SU-DHL-6 (cell line): ENCODE data around the gene CD244.

Experiments
- H2AFZ ChIP-seq: fragments of 200-600 bp; sonication (generic); 2 replicates; pipeline ENCODE4 v1.6.1; 2014; ENCODE audit warnings: low read depth, mild to moderate bottlenecking, moderate library complexity, mixed read lengths, antibody characterized with exemption, low read length; ENCODE audit not compliant: severe bottlenecking
- H3F3A ChIP-seq: fragments of 200-600 bp; shearing (Covaris generic); 2 replicates; pipeline ENCODE4 v1.6.0; 2016; ENCODE audit warnings: antibody characterized with exemption, mild to moderate bottlenecking; ENCODE audit not compliant: insufficient read depth
- H3K27ac ChIP-seq: fragments of 200-600 bp; sonication (generic); 2 replicates; pipeline ENCODE4 v1.5.1; 2016; ENCODE audit warnings: low read depth, mild to moderate bottlenecking, low read length, moderate library complexity, mixed read lengths
- H3K27me3 ChIP-seq: fragments of 200-600 bp; sonication (generic), shearing (Covaris generic); 2 replicates; pipeline ENCODE4 v1.6.0; 2014; ENCODE audit warnings: mild to moderate bottlenecking, low read length
- H3K36me3 ChIP-seq: fragments of 200-600 bp; sonication (generic); 2 replicates; pipeline ENCODE4 v1.6.1; 2014; ENCODE audit warnings: mild to moderate bottlenecking, low read length, mixed read lengths
- H3K4me2 ChIP-seq: fragments of 300-600, 200-600 bp; shearing (Covaris generic), sonication (generic); 2 replicates; pipeline ENCODE4 v1.6.0; 2014; ENCODE audit warnings: low read length, low read depth, mild to moderate bottlenecking; ENCODE audit not compliant: poor library complexity, severe bottlenecking
- H3K4me3 ChIP-seq: fragments of 200-600 bp; sonication (generic); 2 replicates; pipeline ENCODE4 v1.5.1; 2014; ENCODE audit warnings: antibody characterized with exemption, low read length, mild to moderate bottlenecking, mixed read lengths; ENCODE audit not compliant: insufficient read depth, poor library complexity, severe bottlenecking
- H3K79me2 ChIP-seq: fragments of 200-600 bp; sonication (generic); 2 replicates; pipeline ENCODE4 v1.6.1; 2014; ENCODE audit warnings: mild to moderate bottlenecking, low read length, moderate library complexity; ENCODE audit not compliant: insufficient read depth
- H3K9ac ChIP-seq: fragments of 200-600 bp; sonication (generic); 2 replicates; pipeline ENCODE4 v1.7.0; 2014; ENCODE audit warnings: mild to moderate bottlenecking, low read length
- H3K9me2 ChIP-seq: fragments of 200-600 bp; sonication (generic); replicated peaks from 2 replicates; pipeline ENCODE4 v1.6.1; 2014; ENCODE audit warnings: low read length; ENCODE audit not compliant: insufficient read depth
- H3K9me3 ChIP-seq: fragments of 200-600 bp; sonication (generic); 2 replicates; pipeline ENCODE4 v1.6.1; 2014; ENCODE audit warnings: low read length, mixed read lengths; ENCODE audit not compliant: insufficient read depth
- H4K20me1 ChIP-seq: fragments of 200-600 bp; sonication (generic); 2 replicates; pipeline ENCODE4 v1.6.1; 2014; ENCODE audit warnings: low read depth, mild to moderate bottlenecking, antibody characterized with exemption, low read length, moderate library complexity, mixed read lengths
- CTCF ChIP-seq: fragments of 200-600 bp; sonication (generic); IDR thresholded peaks from one replicate; pipeline ENCODE4 v1.5.1; 2017; ENCODE audit warnings: antibody characterized with exemption, mild to moderate bottlenecking, low read length, moderate library complexity; ENCODE audit not compliant: insufficient read depth, poor library complexity, severe bottlenecking
- EZH2phosphoT487 ChIP-seq: fragments of 200-600 bp; sonication (generic), shearing (Covaris generic); conservative IDR thresholded peaks from 2 replicates; pipeline ENCODE4 v1.6.1; 2018; ENCODE audit warnings: mild to moderate bottlenecking, antibody characterized with exemption, low read length, moderate library complexity, mixed read lengths

The CD244 gene, protein sequence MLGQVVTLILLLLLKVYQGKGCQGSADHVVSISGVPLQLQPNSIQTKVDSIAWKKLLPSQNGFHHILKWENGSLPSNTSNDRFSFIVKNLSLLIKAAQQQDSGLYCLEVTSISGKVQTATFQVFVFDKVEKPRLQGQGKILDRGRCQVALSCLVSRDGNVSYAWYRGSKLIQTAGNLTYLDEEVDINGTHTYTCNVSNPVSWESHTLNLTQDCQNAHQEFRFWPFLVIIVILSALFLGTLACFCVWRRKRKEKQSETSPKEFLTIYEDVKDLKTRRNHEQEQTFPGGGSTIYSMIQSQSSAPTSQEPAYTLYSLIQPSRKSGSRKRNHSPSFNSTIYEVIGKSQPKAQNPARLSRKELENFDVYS

GRCh38 chr1:160862203-160863060, at the start of gene CD244:
TSS of gene CD244 (minus strand) at chr1:160862887. CDS start at chr1:160862677, 210 bp downstream.
- H3K4me3 ChIP-seq: no peak within 1 kb of the TSS
- no peaks in the 10 kb centered on the region for H3K79me2 ChIP-seq
- no peak within 1 kb of the TSS for H3K27ac ChIP-seq
- no peak for TF ChIP-seq CTCF
- H3F3A ChIP-seq: no peaks in the 10 kb centered on the region
- no peaks in the 10 kb centered on the region for H3K9me2 ChIP-seq
- no peaks in the 10 kb centered on the region for H3K9me3 ChIP-seq
- H2AFZ ChIP-seq: no peak within 1 kb of the TSS
- no peaks in the 10 kb centered on the region for H3K36me3 ChIP-seq
- H3K27me3 ChIP-seq: no peaks in the 10 kb centered on the region
- H3K9ac ChIP-seq: no peak within 1 kb of the TSS
- no peaks in the 10 kb centered on the region for H4K20me1 ChIP-seq
- no peak within 1 kb of the TSS for H3K4me2 ChIP-seq

GRCh38 chr1:160911925-160912324, 49.2 kb upstream of the CD244 start:
- Histone ChIP-seq H3K27ac (no peak overlapping the region), H3K9me2 (no peaks in the 10 kb centered on the region), H3K27me3 (no peaks in the 10 kb centered on the region), H3K9me3 (no peaks in the 10 kb centered on the region), H3F3A (no peaks in the 10 kb centered on the region), H4K20me1 (no peaks in the 10 kb centered on the region), H3K36me3 (no peaks in the 10 kb centered on the region), H3K79me2 (no peaks in the 10 kb centered on the region), H3K4me2 (no peak overlapping the region), H3K9ac (no peak overlapping the region), H3K4me3 (no peak overlapping the region), H2AFZ (no peak overlapping the region)
- TF ChIP-seq CTCF (no peak), EZH2phosphoT487 (no peak)

DNA sequence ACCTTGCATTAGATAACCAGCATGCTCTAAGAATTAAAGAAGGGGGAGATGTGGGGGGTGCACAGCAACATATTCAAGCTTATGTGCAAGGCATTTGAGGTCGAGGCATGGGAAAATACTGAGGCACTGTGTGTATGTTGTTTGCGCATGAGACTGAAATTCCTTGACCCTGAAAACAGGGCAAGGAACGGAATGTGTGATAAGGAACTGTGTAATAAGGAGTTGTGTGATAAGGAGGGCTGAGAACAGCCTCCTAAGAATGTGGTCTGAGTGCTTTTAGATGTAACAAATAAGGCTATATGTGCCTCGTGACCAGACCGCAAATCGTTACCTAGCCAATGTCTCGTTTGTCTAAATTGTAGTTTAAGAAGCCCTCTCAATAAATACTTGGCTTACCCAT, 48.8 kb upstream of the CD244 start:
- H3K9ac ChIP-seq: no peak overlapping the region

More for the DNA sequence above, 48.8 kb upstream of the CD244 start:
- H3K36me3 ChIP-seq: no peaks in the 10 kb centered on the region
- H3K27me3 ChIP-seq: no peaks in the 10 kb centered on the region
- no peak overlapping the region for H3K4me2 ChIP-seq
- H3K4me3 ChIP-seq: no peak overlapping the region
- no peaks in the 10 kb centered on the region for H3K79me2 ChIP-seq
- H3F3A ChIP-seq: no peaks in the 10 kb centered on the region
- H3K9me2 ChIP-seq: no peaks in the 10 kb centered on the region
- TF ChIP-seq EZH2phosphoT487 (no peak), CTCF (no peak)
- H3K27ac ChIP-seq: no peak overlapping the region
- H3K9me3 ChIP-seq: no peaks in the 10 kb centered on the region
- H4K20me1 ChIP-seq: no peaks in the 10 kb centered on the region
- H2AFZ ChIP-seq: no peak overlapping the region
